ENCODE results near the gene ZNF474. TPM values are rescaled to one million over a fixed set of nuclear protein-coding genes. Genes with fewer than 3 reads are reported as not detected.

Gene ZNF474
- total and polyA plus RNA-seq, 2 of the 8 experiments (the other 6 are each of a cell fraction or from before 2014, with no cell fraction given) = not detected

- no peak for DNase-seq (ENCODE audit: low read depth in 1 of 2, low spot score in 2 of 2)
- Histone ChIP-seq H3K79me1 (ENCODE audit: low read depth, low read length) (no peaks in the 10 kb centered on the region), H4K5ac (ENCODE audit: insufficient read length, low read depth, low read length) (no peak overlapping the region), H4K8ac (ENCODE audit: extremely low read depth, insufficient read depth, low read length) (no peak overlapping the region), H3K14ac (ENCODE audit: insufficient read length) (no peak overlapping the region), H3K9ac (replicated peaks in 1 of 4; ENCODE audit: extremely low read depth in 1 of 4, low read depth in 3 of 4, low read length in 3 of 4) (no peak overlapping the region), H3K27me3 (replicated peaks in 1 of 4; ENCODE audit: control insufficient read depth in 3 of 4, extremely low read depth in 1 of 4, insufficient read depth in 3 of 4, low read length in 3 of 4) (no peaks in the 10 kb centered on the region), H2BK120ac (replicated peaks; ENCODE audit: low read depth, low read length) (no peak overlapping the region), H3K4ac (replicated peaks; ENCODE audit: insufficient read length, low read depth, low read length) (no peak overlapping the region), H3K4me1 (replicated peaks in 1 of 4; ENCODE audit: control insufficient read depth in 3 of 4, insufficient read depth in 4 of 4, low read length in 3 of 4) (no peaks in the 10 kb centered on the region), H2BK12ac (ENCODE audit: low read depth, low read length) (no peak overlapping the region), H3K79me2 (ENCODE audit: control insufficient read depth in 1 of 2, insufficient read depth in 2 of 2, low read length in 2 of 2) (no peaks in the 10 kb centered on the region), H3K4me3 (ENCODE audit: extremely low read depth in 1 of 4, insufficient read depth in 2 of 4, low read depth in 3 of 4, low read length in 4 of 4) (no peak overlapping the region), H3K36me3 (ENCODE audit: control insufficient read depth in 2 of 4, insufficient read depth in 4 of 4, low read length in 3 of 4) (no peaks in the 10 kb centered on the region), H3K27ac (ENCODE audit: low read depth, low read length) (no peak overlapping the region), H3K18ac (ENCODE audit: extremely low read depth, low read length) (no peak overlapping the region), H4K91ac (replicated peaks; ENCODE audit: insufficient read length, low read length) (no peak overlapping the region), H3K23ac (ENCODE audit: insufficient read length) (no peak overlapping the region), H2AFZ (ENCODE audit: low read length) (no peak overlapping the region), H4K20me1 (replicated peaks in 1 of 2; ENCODE audit: control insufficient read depth in 1 of 2, insufficient read depth in 2 of 2, low read length in 2 of 2) (no peaks in the 10 kb centered on the region), H2BK5ac (ENCODE audit: low read depth, low read length) (no peak overlapping the region), H3K4me2 (ENCODE audit: insufficient read depth in 1 of 2, low read depth in 2 of 2, low read length in 2 of 2) (no peak overlapping the region), H2AK5ac (ENCODE audit: low read depth, low read length) (no peak overlapping the region), H3K9me3 (ENCODE audit: insufficient read depth in 2 of 2, low read depth in 1 of 2, low read length in 1 of 2) (no peaks in the 10 kb centered on the region), H2BK15ac (ENCODE audit: low read length) (no peak overlapping the region), H3K23me2 (ENCODE audit: low read depth, low read length) (no peaks in the 10 kb centered on the region), H3K56ac (replicated peaks; ENCODE audit: insufficient read length, low read depth, low read length) (no peak overlapping the region), H2BK20ac (ENCODE audit: low read length) (no peak overlapping the region)
- FAIRE-seq = no peak
- 58% methylated on average over 1 of the region's 1 CpG; no CpG with 5 or more reads in 1 of the 2 experiments for WGBS, 2 experiments (ENCODE audit: extremely low coverage in 1 of 2, insufficient coverage in 1 of 2, insufficient read length in 1 of 2, insufficient replicate concordance in 2 of 2, low coverage in 1 of 2, low lambda C conversion rate in 2 of 2, missing lambda C conversion rate in 1 of 2)
- POLR2A ChIA-PET (ENCODE audit: partially characterized antibody) = no interaction called here
- TF ChIP-seq GABPA (IDR thresholded peaks at IDR 0.05; ENCODE audit: borderline replicate concordance, insufficient read depth, low read length) (no peak), RAD21 (IDR thresholded peaks at IDR 0.05 in 1 of 2, conservative IDR thresholded peaks at IDR 0.05 in 1 of 2; ENCODE audit: low read depth in 2 of 2, low read length in 2 of 2) (peak; percentile 68 to 73), CHD2 (IDR thresholded peaks at IDR 0.05; ENCODE audit: low read length) (no peak), CTCF (IDR thresholded peaks at IDR 0.05; ENCODE audit: control extremely low read depth in 1 of 3, insufficient read depth in 1 of 3, low read depth in 1 of 3, low read length in 3 of 3) (peak in 2 of 3 experiments; percentile 36 to 42; a peak in 2 of 4 replicates)
- CTCF ChIA-PET (ENCODE audit: partially characterized antibody) = interaction anchor here (0.6 to 7.4 kb wide), 22 partner anchors 7 to 122 kb away, joined by 3 to 78 read pairs (median 4); partner anchors contain the start of gene LOX
Measured at GRCh38 chr5:122156724-122157325, 27.5 kb downstream of the ZNF474 start.

Data from H1 (cell line).